ENCODE data around the gene ANXA11. TPM values are rescaled to one million over a fixed set of nuclear protein-coding genes. Genes with fewer than 3 reads are reported as not detected.
"Not testable (repeated sequence)": the region's sequence is repeated elsewhere in the genome, so short reads cannot be mapped to it uniquely, and the experiment has no call there.

The ANXA11 gene
- total RNA-seq, 2 experiments from 2014 or later, result 280 to 326 TPM

- Mint-ChIP-seq H3K4me3 (no peak overlapping the region), H3K27me3 (peaks cover 7% of the 10 kb centered on the region), H3K27ac (no peak overlapping the region), H3K36me3 (ENCODE audit: low read depth) (no peaks in the 10 kb centered on the region), H3K9me3 (no peaks in the 10 kb centered on the region), H3K4me1 (peaks cover 21% of the 10 kb centered on the region)
- POLR2A ChIA-PET, result no interaction called here
- CTCF ChIA-PET, result interaction anchor here (1.9 to 4.1 kb wide), 3 partner anchors 11 to 80 kb away, joined by 7 to 47 read pairs (median 11); no protein-coding TSS in a partner anchor
- DNase-seq, result no peak
Measured at GRCh38 chr10:80141696-80142460, 63.5 kb downstream of the ANXA11 start.

- no peak overlapping the region for H3K27ac Mint-ChIP-seq
- H3K4me1 Mint-ChIP-seq, result peaks cover 16% of the 10 kb centered on the region
- no peak overlapping the region for H3K4me3 Mint-ChIP-seq
- no peak for DNase-seq
- ChIA-PET POLR2A (no interaction called here), CTCF (interaction anchor here (0.7 kb wide), 3 partner anchors 38 to 369 kb away, joined by 3 to 4 read pairs (median 3); no protein-coding TSS in a partner anchor)
- H3K36me3 Mint-ChIP-seq (ENCODE audit: low read depth), result no peaks in the 10 kb centered on the region
- no peaks in the 10 kb centered on the region for H3K9me3 Mint-ChIP-seq
- H3K27me3 Mint-ChIP-seq, result peaks cover 7% of the 10 kb centered on the region
Measured at GRCh38 chr10:80140251-80140650, 65.1 kb downstream of the ANXA11 start.

GRCh38 chr10:80139265-80139664 is 66.1 kb downstream of the ANXA11 start:
- H3K27me3 Mint-ChIP-seq, result peaks cover 10% of the 10 kb centered on the region
- H3K4me1 Mint-ChIP-seq, result peaks cover 7% of the 10 kb centered on the region
- no peak overlapping the region for H3K4me3 Mint-ChIP-seq
- H3K36me3 Mint-ChIP-seq (ENCODE audit: low read depth), result no peaks in the 10 kb centered on the region
- no peak overlapping the region for H3K27ac Mint-ChIP-seq
- no peaks in the 10 kb centered on the region for H3K9me3 Mint-ChIP-seq
- DNase-seq, result no peak
- ChIA-PET POLR2A (no interaction called here), CTCF (interaction anchor here (0.7 to 1.1 kb wide), 2 partner anchors 83 to 370 kb away, joined by 3 read pairs; no protein-coding TSS in a partner anchor)

GRCh38 chr10:80137920-80138319 is 67.4 kb downstream of the ANXA11 start:
- H3K27ac Mint-ChIP-seq, result no peak overlapping the region
- no peaks in the 10 kb centered on the region for H3K9me3 Mint-ChIP-seq
- H3K4me1 Mint-ChIP-seq, result peaks cover 1% of the 10 kb centered on the region
- ChIA-PET CTCF (no interaction called here), POLR2A (no interaction called here)
- no peak overlapping the region for H3K4me3 Mint-ChIP-seq
- DNase-seq, result no peak
- H3K27me3 Mint-ChIP-seq, result peaks cover 18% of the 10 kb centered on the region
- no peaks in the 10 kb centered on the region for H3K36me3 Mint-ChIP-seq (ENCODE audit: low read depth)

- H3K27me3 Mint-ChIP-seq, result peaks cover 21% of the 10 kb centered on the region
- no peak overlapping the region for H3K27ac Mint-ChIP-seq
- H3K9me3 Mint-ChIP-seq, result no peaks in the 10 kb centered on the region
- H3K4me3 Mint-ChIP-seq, result no peak overlapping the region
- no peaks in the 10 kb centered on the region for H3K36me3 Mint-ChIP-seq (ENCODE audit: low read depth)
- CTCF ChIA-PET, result no interaction called here
- peaks cover 3% of the 10 kb centered on the region for H3K4me1 Mint-ChIP-seq
- DNase-seq, result no peak
- POLR2A ChIA-PET, result no interaction called here
Measured at GRCh38 chr10:80137031-80137862, 68.1 kb downstream of the ANXA11 start.

GRCh38 chr10:80136134-80136571 is 69.2 kb downstream of the ANXA11 start:
- Mint-ChIP-seq H3K4me1 (peaks cover 3% of the 10 kb centered on the region), H3K27ac (no peak overlapping the region), H3K27me3 (peaks cover 32% of the 10 kb centered on the region), H3K9me3 (no peaks in the 10 kb centered on the region), H3K4me3 (no peak overlapping the region), H3K36me3 (ENCODE audit: low read depth) (no peaks in the 10 kb centered on the region)
- DNase-seq, result no peak
- ChIA-PET POLR2A (no interaction called here), CTCF (no interaction called here)

- H3K36me3 Mint-ChIP-seq (ENCODE audit: low read depth); H3K4me3 Mint-ChIP-seq; DNase-seq; H3K9me3 Mint-ChIP-seq; H3K27ac Mint-ChIP-seq; POLR2A ChIA-PET; H3K4me1 Mint-ChIP-seq: not testable (repeated sequence)
- CTCF ChIA-PET, result interaction anchor here (0.7 to 1.2 kb wide), 2 partner anchors 11 to 288 kb away, joined by 3 to 7 read pairs; no protein-coding TSS in a partner anchor
- peaks cover 27% of the 10 kb centered on the region for H3K27me3 Mint-ChIP-seq
Measured at GRCh38 chr10:80133687-80134086, 71.7 kb downstream of the ANXA11 start.

- Mint-ChIP-seq H3K27ac (no peak overlapping the region), H3K27me3 (peaks cover 27% of the 10 kb centered on the region), H3K36me3 (ENCODE audit: low read depth) (no peaks in the 10 kb centered on the region), H3K4me3 (no peak overlapping the region), H3K9me3 (no peaks in the 10 kb centered on the region), H3K4me1 (peaks cover 3% of the 10 kb centered on the region)
- ChIA-PET CTCF (interaction anchor here (0.7 to 1.2 kb wide), 2 partner anchors 11 to 288 kb away, joined by 3 to 7 read pairs; no protein-coding TSS in a partner anchor), POLR2A (no interaction called here)
- DNase-seq, result no peak
Measured at GRCh38 chr10:80133206-80133605, 72.1 kb downstream of the ANXA11 start.

GRCh38 chr10:80132299-80133139 is 72.8 kb downstream of the ANXA11 start, which contains the start of gene PLAC9:
PLAC9 (plus strand) TSS chr10:80132730; CDS start chr10:80132763, 33 bp downstream.
- Mint-ChIP-seq H3K27ac (no peak within 1 kb of the TSS), H3K9me3 (no peaks in the 10 kb centered on the region), H3K4me3 (no peak within 1 kb of the TSS), H3K27me3 (peaks cover 27% of the 10 kb centered on the region), H3K4me1 (peaks cover 3% of the 10 kb centered on the region), H3K36me3 (ENCODE audit: low read depth) (no peaks in the 10 kb centered on the region)
- ChIA-PET CTCF (interaction anchor here (1.2 kb wide), 1 partner anchor 12 kb away, joined by 7 read pairs; no protein-coding TSS in a partner anchor), POLR2A (no interaction called here)
- no peak for DNase-seq

- H3K4me1 Mint-ChIP-seq, result peaks cover 3% of the 10 kb centered on the region
- no peak for DNase-seq
- H3K27ac Mint-ChIP-seq, result no peak overlapping the region
- no peak overlapping the region for H3K4me3 Mint-ChIP-seq
- ChIA-PET POLR2A (no interaction called here), CTCF (no interaction called here)
- H3K27me3 Mint-ChIP-seq, result peaks cover 27% of the 10 kb centered on the region
- H3K9me3 Mint-ChIP-seq, result no peaks in the 10 kb centered on the region
- H3K36me3 Mint-ChIP-seq (ENCODE audit: low read depth), result no peaks in the 10 kb centered on the region
Measured at GRCh38 chr10:80131499-80131901, 73.8 kb downstream of the ANXA11 start.

- ChIA-PET CTCF (interaction anchor here (0.5 to 1.0 kb wide), 2 partner anchors 17 to 55 kb away, joined by 4 to 6 read pairs; no protein-coding TSS in a partner anchor), POLR2A (no interaction called here)
- H3K27me3 Mint-ChIP-seq, result peaks cover 13% of the 10 kb centered on the region
- no peaks in the 10 kb centered on the region for H3K9me3 Mint-ChIP-seq
- no peak for DNase-seq
- H3K4me3 Mint-ChIP-seq, result no peak overlapping the region
- no peaks in the 10 kb centered on the region for H3K36me3 Mint-ChIP-seq (ENCODE audit: low read depth)
- no peaks in the 10 kb centered on the region for H3K4me1 Mint-ChIP-seq
- no peak overlapping the region for H3K27ac Mint-ChIP-seq
Measured at GRCh38 chr10:80126876-80127275, 78.5 kb downstream of the ANXA11 start.

- Mint-ChIP-seq H3K4me1 (no peaks in the 10 kb centered on the region), H3K27ac (no peak overlapping the region), H3K27me3 (peaks cover 19% of the 10 kb centered on the region), H3K4me3 (no peak overlapping the region), H3K36me3 (ENCODE audit: low read depth) (no peaks in the 10 kb centered on the region), H3K9me3 (no peaks in the 10 kb centered on the region)
- CTCF ChIA-PET, result interaction anchor here (1.1 kb wide), 1 partner anchor 19 kb away, joined by 4 read pairs; no protein-coding TSS in a partner anchor
- DNase-seq, result no peak
- POLR2A ChIA-PET, result no interaction called here
Measured at GRCh38 chr10:80122746-80123145, 82.6 kb downstream of the ANXA11 start.
